CD1c-positive myeloid dendritic cell (primary cell): ENCODE data around the gene SNPH.

Experiments used
- DNase-seq: peaks from one replicate; pipeline ENCODE4 v3.0.0-alpha.2; 2016; ENCODE audit errors: extremely low spot score

SNPH gene

DNA sequence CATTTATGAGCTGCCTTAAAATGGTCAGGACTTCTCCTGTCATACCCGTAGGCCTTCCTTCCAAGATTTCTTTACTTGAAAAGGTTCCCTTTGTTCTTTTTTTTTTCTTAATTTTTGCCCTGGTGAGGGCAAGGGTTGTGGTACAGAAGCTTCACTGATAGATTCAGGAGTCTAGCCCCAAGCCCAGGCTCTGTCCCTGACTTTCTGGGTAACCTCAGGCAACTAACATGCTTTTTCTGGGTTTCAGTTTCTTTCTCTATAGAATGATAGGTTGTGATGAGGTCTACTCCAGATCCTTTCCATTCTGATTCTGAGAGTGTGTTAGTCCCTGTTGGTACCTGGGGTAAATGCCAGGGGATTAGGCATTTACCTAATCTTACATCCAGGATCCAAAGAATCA is 21.2 kb downstream of the SNPH start:
- no peak for DNase-seq

DNA sequence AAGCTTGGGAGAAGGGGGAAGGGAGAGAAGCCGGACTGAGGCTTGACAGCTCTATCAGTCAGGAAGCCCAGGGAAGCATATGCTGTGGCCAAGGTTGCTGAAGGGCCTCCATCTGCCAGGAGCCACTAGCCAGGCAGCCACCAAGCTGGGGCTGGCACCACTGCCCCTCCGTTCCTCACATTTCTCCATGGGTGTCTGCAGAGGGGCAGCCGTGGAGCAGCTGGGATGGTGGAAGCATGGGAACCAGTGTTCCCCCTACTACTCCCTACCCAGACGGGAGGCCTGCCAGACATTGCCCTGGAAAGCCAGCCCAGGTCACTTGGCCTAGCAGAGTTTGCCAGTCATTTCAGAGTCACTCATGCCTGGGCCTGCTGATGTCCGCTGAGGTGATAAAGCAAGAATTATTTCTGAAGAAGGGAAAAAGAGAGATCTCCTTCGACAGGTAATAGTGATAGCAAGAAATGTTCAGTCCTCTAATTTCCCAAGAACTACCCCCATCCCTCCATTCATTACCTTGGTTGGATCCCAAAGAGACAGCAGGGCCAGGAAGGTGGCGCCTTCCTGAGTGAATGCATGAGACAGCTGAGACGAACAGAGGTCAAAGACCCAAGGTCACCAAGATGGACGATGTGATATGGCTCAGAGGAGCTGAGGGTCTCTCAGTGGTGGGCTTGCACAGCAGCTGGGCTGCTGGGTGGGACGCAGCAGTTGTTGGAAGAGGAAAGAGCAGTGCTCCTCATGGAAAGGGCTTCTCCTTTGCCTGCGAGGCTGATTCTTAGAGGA is 21.9 kb downstream of the SNPH start:
- no peak for DNase-seq

DNA sequence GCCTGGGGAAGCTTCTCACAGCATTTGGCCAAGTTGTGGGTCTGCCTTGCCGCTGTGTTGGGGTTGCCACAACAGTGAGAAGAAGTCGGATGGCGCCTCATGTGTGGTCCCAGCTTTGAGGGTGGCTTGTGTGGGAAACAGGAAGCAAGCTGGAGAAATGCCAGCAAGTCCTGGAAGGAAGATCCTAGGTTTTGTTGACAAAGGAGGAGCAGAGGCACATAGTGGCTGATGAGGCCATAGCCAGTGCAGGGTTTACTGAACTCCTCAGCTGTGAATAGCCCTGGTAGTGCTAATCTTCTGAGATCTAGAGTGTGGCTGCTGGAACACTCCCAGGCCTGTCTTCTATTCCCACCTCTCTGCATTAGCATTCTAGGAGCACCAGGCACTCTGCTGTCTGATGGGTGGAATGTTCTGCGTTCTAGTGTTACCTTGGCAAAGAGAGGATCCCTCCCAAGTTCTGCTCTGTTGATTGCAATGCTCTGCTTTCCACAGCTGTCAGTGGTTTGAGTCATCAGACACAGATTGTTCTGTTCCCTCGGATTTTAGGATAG is 25.2 kb downstream of the SNPH start:
- no peak for DNase-seq

GRCh38 chr20:1292620-1293019 is 26.5 kb downstream of the SNPH start:
- no peak for DNase-seq

GRCh38 chr20:1293641-1294379 is 27.7 kb downstream of the SNPH start:
- no peak for DNase-seq

DNA sequence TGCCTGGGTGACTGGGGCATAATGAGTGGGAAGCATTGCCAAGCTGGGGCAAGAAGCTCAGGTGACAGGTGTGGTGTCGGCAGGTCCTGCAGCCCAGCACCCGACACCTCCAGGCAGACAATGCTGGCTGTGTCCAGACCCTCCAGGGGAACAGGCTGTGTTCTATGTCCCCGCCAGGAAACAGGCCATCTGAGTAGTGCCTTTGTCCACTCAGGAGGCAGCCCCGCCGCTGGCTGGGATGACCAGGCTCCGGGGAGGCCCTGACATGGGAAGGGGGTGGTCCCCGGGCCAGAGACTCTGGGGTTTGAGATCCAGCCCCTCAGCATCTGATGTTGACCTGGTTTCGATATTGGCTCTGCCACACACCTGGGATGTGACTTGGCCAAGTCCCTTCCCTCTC is 28.4 kb downstream of the SNPH start:
- no peak for DNase-seq

- no peak for DNase-seq
Measured at GRCh38 chr20:1295276-1295930, 29.3 kb downstream of the SNPH start.

- DNase-seq, result no peak
Measured at GRCh38 chr20:1296117-1296610, 30.1 kb downstream of the SNPH start.

DNA sequence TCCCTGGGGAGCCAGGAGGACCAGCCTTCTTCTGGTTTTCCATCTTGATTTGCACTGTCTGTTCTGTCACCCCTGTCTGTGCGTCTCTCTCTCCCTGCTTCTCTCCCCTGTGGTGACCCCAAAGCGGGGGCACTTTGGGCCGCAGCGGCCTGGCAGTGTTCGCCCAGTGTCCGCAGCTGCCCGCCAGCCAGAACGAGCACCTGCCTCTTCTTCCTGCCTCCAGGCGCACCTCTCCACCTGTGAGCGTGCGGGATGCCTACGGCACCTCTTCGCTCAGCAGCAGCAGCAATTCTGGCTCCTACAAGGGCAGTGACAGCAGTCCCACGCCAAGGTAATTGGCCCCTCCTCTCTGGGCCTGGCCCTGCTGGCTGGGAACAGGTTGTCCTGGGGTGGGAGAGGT is 30.8 kb downstream of the SNPH start:
- DNase-seq, result no peak

DNA sequence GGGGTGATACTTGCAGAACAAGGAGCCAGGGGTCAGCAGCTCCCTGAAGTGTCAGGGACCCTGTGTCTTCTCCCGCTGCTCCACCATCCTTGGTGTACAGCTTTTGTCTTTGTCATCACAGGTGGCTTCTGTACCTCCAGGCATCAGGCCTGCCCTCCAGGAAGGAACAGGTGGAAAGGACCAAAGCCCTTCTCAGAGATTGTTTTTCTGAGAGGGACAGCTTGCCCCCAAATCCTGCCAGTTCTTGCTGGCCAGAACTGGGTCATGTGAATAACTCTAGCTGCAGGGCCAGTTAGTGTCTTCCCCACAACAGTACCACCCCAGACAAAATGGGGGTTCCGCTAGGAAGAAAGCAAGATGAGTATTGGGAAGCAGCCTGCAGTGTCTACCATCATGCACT is 31.4 kb downstream of the SNPH start:
- no peak for DNase-seq

DNA sequence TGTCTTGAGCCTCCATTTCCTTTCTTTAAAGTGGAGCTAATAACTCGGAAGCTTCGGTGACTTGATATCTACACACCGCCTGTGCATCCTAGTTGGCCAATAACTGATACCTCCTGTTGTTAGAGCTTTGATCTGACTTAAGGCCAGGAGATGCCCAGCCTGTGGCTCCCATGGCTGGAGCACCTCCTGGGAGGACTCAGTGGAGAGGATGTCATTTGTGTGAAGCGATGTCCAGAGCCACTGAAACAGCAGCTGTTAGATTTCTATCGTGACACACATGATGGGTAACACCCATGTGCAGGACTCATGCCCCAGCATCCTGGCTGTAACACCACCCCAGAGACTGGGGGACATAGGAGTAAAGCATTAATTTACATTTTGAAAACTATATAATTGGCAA is 32.1 kb downstream of the SNPH start:
- no peak for DNase-seq

DNA sequence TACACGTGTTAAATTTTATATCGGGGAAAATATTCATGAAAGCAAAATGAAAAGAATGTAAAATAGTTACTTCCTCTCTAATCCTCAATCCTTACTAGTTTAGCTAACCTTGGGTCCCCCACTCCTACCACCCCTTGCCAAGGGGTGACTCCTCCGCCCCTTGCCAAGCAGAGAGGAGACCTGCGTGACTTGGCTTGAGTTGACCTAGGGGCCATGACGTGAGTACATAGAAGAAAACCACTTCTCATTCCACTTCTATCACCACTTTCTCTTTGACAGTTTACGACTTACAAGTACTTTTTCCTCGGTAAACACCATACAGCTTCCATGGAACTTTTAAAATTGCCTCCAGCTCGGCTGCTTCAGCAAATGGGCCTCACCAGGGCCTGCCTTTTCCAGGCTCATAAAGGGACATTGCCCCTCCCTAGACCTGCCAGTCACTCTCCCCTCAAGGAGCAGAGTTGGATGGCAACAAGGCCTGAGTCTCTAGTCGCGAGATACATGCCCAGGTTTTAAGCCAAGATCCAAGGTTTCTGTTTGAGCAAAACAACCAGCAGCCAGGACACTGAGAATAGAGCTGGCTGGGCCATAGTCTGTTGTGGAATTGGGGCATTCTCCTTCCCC is 32.9 kb downstream of the SNPH start:
- DNase-seq, result no peak

- no peak for DNase-seq
Measured at GRCh38 chr20:1299522-1299921, 33.4 kb downstream of the SNPH start.

GRCh38 chr20:1300083-1300840 is 34.2 kb downstream of the SNPH start:
- DNase-seq, result no peak

DNA sequence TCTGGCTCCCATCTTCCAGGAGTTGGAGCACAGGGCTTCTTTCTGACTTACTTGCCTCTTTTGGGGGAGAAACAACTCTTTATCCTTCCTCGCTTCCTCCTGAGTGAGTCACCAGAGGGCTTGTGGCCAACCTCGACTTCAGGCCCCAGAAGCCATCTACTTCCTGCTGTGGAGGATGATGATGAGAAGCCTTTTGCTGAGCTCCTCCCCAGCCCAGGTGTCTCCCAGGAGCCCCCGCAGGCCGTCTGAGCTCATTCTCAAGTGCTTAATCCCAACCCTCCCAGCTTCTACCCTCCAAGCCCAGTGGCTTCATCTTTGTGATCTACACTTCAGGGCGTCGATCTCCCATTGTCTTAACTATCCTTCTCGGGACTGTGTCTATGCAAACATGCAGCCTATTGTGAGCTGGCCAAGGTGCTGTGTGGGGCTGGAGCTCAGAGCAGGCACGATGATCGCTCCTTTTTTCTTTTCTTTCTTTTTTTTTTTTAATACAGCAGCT is 35.0 kb downstream of the SNPH start:
- DNase-seq, result peak; percentile 20

GRCh38 chr20:1302685-1303541 is 36.8 kb downstream of the SNPH start:
- DNase-seq, result no peak

DNA sequence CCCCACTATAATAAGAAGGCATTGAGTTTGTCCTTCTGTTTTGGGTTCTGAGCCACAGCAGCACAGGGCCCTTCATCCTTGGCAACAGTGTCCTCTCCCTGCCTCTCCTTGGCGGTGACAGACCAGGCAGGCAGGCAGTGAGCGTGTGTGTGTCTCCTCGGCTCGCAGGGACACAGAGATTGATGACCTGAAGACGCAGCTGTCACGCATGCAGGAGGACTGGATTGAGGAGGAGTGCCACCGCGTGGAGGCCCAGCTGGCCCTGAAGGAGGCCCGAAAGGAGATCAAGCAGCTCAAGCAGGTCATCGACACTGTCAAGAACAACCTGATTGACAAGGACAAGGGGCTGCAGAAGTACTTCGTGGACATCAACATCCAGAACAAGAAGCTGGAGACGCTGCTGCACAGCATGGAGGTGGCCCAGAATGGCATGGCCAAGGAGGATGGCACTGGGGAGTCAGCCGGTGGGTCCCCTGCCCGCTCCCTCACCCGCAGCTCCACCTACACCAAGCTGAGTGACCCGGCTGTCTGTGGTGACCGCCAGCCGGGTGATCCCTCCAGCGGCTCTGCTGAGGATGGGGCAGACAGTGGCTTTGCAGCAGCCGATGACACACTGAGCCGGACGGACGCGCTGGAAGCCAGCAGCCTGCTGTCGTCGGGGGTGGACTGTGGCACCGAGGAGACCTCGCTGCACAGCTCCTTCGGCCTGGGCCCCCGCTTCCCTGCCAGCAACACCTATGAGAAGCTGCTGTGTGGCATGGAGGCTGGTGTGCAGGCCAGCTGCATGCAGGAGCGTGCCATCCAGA is 38.8 kb downstream of the SNPH start:
- no peak for DNase-seq

DNA sequence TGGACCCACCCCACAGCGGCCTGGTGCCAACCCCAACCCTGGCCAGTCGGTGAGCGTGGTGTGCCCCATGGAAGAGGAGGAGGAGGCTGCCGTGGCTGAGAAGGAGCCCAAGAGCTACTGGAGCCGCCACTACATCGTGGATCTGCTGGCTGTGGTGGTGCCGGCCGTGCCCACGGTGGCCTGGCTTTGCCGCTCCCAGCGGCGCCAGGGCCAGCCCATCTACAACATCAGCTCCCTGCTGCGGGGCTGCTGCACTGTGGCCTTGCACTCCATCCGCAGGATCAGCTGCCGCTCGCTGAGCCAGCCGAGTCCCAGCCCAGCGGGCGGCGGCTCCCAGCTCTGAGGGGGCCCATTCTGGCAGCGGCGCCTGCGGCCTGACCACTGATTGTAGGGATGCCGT is 39.6 kb downstream of the SNPH start:
- no peak for DNase-seq
